ENCODE results near the gene RBM15B. TPM values are rescaled to one million over a fixed set of nuclear protein-coding genes. Genes with fewer than 3 reads are reported as not detected.

Gene RBM15B
- total RNA-seq, 1 donor from 2014 or later = 24.3 TPM

DNA sequence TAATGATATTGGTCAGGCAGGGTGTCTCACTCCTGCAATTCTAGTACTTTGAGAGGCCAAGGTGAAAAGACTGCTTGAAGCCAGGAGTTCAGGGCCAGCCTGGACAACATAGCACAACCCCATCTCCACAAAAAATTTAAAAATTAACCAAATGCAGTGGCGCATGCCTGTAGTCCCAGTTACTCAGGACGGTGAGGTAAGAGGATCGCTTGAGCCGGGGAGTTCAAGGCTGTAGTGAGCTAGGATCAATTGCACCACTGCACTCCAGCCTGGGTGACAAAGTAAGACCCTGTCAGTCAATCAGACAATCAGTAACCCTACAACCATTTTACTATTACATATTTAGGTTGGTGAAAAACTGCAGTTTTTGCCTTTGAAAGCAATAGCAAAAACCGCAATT, 43.0 kb downstream of the RBM15B start:
- TF ChIP-seq, protein P1, sequence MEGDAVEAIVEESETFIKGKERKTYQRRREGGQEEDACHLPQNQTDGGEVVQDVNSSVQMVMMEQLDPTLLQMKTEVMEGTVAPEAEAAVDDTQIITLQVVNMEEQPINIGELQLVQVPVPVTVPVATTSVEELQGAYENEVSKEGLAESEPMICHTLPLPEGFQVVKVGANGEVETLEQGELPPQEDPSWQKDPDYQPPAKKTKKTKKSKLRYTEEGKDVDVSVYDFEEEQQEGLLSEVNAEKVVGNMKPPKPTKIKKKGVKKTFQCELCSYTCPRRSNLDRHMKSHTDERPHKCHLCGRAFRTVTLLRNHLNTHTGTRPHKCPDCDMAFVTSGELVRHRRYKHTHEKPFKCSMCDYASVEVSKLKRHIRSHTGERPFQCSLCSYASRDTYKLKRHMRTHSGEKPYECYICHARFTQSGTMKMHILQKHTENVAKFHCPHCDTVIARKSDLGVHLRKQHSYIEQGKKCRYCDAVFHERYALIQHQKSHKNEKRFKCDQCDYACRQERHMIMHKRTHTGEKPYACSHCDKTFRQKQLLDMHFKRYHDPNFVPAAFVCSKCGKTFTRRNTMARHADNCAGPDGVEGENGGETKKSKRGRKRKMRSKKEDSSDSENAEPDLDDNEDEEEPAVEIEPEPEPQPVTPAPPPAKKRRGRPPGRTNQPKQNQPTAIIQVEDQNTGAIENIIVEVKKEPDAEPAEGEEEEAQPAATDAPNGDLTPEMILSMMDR (IDR thresholded peaks at IDR 0.05) = no peak

DNA sequence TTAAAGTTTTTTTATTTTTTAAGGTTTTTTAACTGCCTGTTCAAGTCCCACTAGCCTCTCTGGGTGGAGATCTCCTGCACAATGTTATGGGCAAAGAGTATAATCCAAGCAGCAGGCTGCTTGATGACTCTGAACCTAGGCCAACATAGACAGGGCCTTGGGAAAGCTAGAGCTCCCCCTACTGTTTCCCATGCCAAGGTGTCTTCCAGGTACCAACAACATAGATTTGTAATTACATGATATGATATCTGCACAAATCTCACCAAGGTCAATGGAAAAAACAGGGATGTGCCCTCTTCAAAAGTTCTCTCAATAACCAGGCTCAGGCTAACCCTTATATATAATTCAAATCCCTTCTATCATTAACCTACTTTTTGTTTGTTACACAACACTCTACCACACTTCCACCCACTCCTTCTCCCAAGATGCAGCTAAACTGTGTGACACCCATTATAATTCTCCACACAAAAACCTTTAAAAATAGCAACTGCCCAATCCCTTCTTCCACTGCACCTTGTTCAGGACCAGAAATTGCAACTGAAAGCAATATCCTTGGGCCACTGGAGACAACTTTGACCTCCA, 43.8 kb downstream of the RBM15B start:
- Histone ChIP-seq H3K27ac (no peak overlapping the region), H3K4me1 (no peaks in the 10 kb centered on the region), H3K36me3 (peaks cover 78% of the 10 kb centered on the region), H3K9me3 (no peaks in the 10 kb centered on the region), H3K27me3 (ENCODE audit: low read depth) (no peaks in the 10 kb centered on the region), H3K4me3 (no peak overlapping the region)
- ATAC-seq (peak; percentile 91 to 92), DNase-seq (no peak)
- TF ChIP-seq, protein P1 (IDR thresholded peaks at IDR 0.05) = peak; percentile 71
- intact Hi-C loops (cut with DNase I) = no loop called here

More for the DNA sequence above, 43.0 kb downstream of the RBM15B start:
- Histone ChIP-seq H3K9me3 (no peaks in the 10 kb centered on the region), H3K36me3 (peaks cover 78% of the 10 kb centered on the region), H3K4me3 (no peak overlapping the region), H3K27me3 (ENCODE audit: low read depth) (no peaks in the 10 kb centered on the region), H3K4me1 (no peaks in the 10 kb centered on the region), H3K27ac (no peak overlapping the region)
- intact Hi-C loops (cut with DNase I) = no loop called here
- DNase-seq (no peak), ATAC-seq (no peak)

DNA sequence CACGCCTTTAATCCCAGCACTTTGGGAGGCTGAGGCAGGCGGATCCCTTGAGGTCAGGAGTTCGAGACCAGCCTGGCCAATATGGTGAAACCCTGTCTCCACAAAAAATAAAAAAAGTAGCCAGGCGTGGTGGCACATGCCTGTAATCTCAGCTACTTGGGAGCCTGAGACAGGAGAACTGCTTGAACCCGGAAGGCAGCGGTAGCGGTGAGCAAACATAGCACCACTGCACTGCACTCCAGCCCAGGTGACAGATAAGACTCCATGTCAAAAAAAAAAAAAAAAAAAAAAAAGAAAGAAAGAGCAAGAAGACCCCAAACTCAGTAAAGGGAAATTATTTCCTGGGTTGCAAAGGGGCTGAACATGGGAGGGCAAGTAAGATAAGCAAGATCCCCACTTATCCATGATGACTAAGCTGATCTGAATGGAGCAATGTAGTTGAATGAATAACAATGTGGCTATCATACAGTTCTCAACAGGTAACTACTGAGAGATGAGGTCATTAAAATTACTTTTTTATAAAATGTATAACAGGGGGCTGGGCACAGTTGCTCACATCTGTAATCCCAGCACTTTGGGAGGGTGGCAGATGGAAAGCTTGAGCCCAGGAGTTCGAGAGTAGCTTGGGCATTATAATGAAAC, 46.0 kb downstream of the RBM15B start:
- Histone ChIP-seq H3K9me3 (no peaks in the 10 kb centered on the region), H3K27me3 (ENCODE audit: low read depth) (no peaks in the 10 kb centered on the region), H3K36me3 (peaks cover 78% of the 10 kb centered on the region), H3K4me3 (no peak overlapping the region), H3K4me1 (no peaks in the 10 kb centered on the region), H3K27ac (no peak overlapping the region)
- TF ChIP-seq, protein P1 (IDR thresholded peaks at IDR 0.05) = no peak
- ATAC-seq (peak in 1 of 2 donors; percentile 56), DNase-seq (no peak)
- intact Hi-C loops (cut with DNase I) = no loop called here

DNA sequence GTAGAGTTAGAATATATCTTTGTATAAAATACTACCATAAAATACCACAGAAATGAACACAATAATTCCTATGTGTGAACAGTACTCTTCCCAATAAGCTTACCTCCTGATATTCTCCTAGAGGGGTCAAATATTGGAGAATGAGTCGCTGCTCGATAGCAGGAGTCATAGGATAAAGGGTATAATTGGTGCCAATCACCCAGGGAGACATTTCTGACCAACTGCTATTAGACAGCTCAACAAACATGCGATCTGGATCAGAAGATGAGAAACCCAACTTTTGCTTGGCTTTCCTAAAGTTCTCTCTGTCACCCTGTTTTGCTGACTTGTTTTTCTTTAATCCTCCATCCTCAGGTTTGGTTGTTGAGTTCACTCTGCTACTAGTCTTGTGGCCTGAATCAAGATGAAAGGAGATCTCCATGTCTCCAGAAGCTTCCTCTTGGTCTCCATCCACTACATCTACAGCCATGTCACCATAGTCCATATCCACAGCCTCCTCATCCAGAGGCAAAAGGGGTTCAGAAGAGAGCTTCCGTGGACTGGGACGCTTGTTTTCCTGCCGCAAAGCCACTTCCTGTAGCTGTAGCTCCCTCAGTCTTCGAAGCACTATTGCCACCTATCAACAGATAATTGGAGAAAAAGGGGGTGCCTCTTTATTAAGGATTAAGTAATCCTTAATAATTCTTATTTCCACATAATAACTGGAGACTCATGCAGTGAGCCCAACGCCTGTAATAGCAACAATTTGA, 50.4 kb downstream of the RBM15B start:
- Histone ChIP-seq H3K4me1 (no peaks in the 10 kb centered on the region), H3K27me3 (ENCODE audit: low read depth) (no peaks in the 10 kb centered on the region), H3K36me3 (peaks cover 56% of the 10 kb centered on the region), H3K4me3 (no peak overlapping the region), H3K9me3 (no peaks in the 10 kb centered on the region), H3K27ac (no peak overlapping the region)
- intact Hi-C loops (cut with DNase I) = no loop called here
- TF ChIP-seq, protein P1 (IDR thresholded peaks at IDR 0.05) = no peak
- ATAC-seq = no peak
- no peak for DNase-seq

DNA sequence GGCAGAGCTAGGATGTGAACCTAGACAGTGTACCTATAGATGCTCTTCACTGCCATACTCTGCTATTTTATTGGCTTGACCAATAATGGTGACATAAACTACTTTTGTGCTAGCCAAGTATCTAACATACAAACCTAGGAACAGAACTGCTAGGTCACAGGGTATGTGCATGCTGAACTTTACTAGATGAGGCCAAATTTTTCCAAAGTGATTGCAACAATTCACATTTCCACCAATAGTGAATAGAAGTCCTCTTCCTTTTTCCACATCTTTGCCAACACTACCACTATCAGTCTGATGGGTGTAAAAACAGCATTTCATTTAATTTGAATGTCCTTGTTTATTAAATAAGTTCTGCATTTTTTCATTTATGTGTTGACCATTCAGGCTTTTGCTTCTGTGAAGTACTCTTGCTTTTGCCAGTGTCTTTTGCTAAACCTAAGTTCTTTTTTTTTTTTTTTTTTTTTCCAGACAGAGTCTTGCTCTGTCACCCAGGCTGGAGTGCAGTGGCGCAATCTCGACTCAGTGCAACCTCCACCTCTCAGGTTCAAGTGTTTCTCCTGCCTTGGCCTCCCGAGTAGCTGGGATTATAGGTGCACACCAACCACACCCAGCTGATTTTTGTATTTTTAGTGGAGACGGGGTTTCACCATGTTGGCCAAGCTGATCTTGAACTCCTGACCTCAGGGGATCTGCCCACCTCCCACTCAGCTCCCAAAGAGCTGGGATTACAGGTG, 54.6 kb downstream of the RBM15B start:
- peaks cover 28% of the 10 kb centered on the region for H3K36me3 ChIP-seq
- H3K4me3 ChIP-seq = no peak overlapping the region
- TF ChIP-seq, protein P1 (IDR thresholded peaks at IDR 0.05) = no peak
- H3K9me3 ChIP-seq = peaks cover 6% of the 10 kb centered on the region
- H3K27ac ChIP-seq = no peak overlapping the region
- peak in 1 of 2 donors; percentile 37 for ATAC-seq
- no peaks in the 10 kb centered on the region for H3K27me3 ChIP-seq (ENCODE audit: low read depth)
- no peaks in the 10 kb centered on the region for H3K4me1 ChIP-seq
- intact Hi-C loops (cut with DNase I) = no loop called here
- DNase-seq = peak; percentile 52

All from lower lobe of right lung (tissue), 2 donors.